Measurements from ENCODE around the gene OR2W3.

The OR2W3 gene

DNA sequence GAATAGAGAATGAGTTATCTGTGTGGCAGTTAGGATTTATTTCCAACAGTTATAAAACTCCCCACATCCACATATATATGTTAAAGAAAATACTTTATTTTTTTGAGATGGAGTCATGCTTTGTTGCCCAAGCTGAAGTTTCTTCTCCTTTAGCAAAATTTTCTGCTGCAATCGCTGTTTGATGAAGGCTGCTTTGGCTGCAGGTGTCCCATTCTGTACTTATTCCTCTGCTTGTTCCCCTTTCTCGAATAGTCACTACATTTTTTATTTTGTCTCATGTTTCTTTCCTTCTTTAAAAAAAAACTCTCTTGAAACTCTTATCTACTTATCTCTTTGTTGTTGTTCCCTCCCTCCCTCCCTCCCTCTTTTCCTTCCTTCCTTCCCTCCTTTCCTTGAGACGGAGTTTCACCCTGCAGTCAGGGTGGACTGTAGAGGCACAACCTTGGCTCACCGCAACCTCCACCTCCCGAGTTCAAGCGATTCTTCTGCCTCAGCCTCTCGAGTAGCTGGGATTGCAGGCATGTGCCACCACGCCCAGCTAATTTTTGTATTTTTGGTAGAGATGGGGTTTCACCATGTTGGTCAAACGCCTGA, 10.6 kb downstream of the OR2W3 start:
- H3K4me3 ChIP-seq (replicated peaks; ENCODE audit: low read depth, low read length): no peak overlapping the region
- no peaks in the 10 kb centered on the region for H3K27me3 ChIP-seq (replicated peaks; ENCODE audit: control insufficient read depth, insufficient read depth, low read length)
- no peaks in the 10 kb centered on the region for H3K36me3 ChIP-seq (ENCODE audit: control insufficient read depth, insufficient read depth, low read length)
- TF ChIP-seq, protein P1, sequence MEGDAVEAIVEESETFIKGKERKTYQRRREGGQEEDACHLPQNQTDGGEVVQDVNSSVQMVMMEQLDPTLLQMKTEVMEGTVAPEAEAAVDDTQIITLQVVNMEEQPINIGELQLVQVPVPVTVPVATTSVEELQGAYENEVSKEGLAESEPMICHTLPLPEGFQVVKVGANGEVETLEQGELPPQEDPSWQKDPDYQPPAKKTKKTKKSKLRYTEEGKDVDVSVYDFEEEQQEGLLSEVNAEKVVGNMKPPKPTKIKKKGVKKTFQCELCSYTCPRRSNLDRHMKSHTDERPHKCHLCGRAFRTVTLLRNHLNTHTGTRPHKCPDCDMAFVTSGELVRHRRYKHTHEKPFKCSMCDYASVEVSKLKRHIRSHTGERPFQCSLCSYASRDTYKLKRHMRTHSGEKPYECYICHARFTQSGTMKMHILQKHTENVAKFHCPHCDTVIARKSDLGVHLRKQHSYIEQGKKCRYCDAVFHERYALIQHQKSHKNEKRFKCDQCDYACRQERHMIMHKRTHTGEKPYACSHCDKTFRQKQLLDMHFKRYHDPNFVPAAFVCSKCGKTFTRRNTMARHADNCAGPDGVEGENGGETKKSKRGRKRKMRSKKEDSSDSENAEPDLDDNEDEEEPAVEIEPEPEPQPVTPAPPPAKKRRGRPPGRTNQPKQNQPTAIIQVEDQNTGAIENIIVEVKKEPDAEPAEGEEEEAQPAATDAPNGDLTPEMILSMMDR (IDR thresholded peaks at IDR 0.05; ENCODE audit: insufficient read depth, low read length, poor library complexity, severe bottlenecking): no peak
- DNase-seq (ENCODE audit: extremely low read depth, insufficient read length): no peak

DNA sequence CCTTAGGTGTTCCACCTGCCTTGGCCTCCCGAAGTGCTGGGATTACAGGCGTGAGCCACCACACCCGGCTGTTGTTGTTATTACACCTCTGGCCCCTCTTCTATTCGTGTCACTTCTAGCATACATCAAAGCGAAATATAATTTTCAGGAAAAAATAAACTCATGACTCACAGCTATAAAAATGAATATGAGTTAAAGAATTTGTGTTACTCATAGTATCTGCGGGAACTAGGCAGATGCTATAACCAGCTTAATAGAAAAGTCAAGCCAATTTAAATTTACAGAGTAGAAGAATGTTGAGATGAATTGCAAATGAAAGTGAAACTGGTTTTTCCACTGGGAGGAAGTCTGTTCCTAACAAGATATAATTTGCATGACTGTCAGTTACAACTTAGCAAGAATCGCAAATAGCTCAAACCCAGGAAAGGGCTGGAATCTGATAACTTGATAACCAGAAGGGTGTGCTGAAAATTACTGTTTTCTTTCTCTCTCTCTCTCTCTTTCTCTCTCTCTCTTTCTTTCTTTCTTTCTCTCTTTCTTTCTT, 11.2 kb downstream of the OR2W3 start:
- no peaks in the 10 kb centered on the region for H3K36me3 ChIP-seq (ENCODE audit: control insufficient read depth, insufficient read depth, low read length)
- no peaks in the 10 kb centered on the region for H3K27me3 ChIP-seq (replicated peaks; ENCODE audit: control insufficient read depth, insufficient read depth, low read length)
- no peak for DNase-seq (ENCODE audit: extremely low read depth, insufficient read length)
- TF ChIP-seq, protein P1 (IDR thresholded peaks at IDR 0.05; ENCODE audit: insufficient read depth, low read length, poor library complexity, severe bottlenecking): no peak
- no peak overlapping the region for H3K4me3 ChIP-seq (replicated peaks; ENCODE audit: low read depth, low read length)

DNA sequence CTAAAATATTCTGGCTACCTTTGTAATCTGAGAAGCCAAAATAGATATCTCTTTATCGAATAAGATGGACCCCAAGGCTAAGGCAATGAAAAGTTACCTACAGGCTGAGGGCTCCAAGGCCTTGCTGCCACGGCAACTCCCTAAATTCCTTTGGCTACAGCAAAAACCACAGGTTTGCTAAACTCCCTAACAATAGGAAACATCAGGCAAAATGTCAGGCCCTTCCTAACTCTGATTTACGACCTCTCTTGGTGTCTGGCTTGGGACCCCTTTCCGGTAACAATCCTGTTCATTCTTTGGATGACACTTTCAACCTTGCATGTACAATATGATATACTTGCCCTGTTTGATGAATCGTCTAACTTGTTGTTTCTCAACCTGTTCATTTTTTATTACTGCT, 13.4 kb downstream of the OR2W3 start:
- TF ChIP-seq, protein P1 (IDR thresholded peaks at IDR 0.05; ENCODE audit: insufficient read depth, low read length, poor library complexity, severe bottlenecking): no peak

DNA sequence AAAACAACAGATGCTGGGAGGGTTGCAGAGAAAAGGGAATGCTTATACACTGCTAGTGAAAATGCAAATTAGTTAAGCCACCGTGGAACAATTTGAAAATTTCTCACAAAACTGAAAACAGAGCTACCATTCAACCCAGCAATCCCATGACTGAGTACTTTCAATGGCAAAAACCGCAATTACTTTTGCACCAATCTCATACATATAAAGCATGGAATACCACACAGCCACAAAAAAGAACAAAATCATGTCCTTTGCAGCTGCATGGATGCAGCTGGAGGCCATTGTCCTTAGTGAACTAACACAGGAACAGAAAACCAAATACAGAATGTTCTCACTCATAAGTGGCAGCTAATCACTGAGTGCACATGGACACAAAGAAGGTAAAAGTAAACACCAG, 18.4 kb downstream of the OR2W3 start:
- Histone ChIP-seq H3K27me3 (replicated peaks; ENCODE audit: control insufficient read depth, insufficient read depth, low read length) (no peaks in the 10 kb centered on the region), H3K36me3 (ENCODE audit: control insufficient read depth, insufficient read depth, low read length) (no peaks in the 10 kb centered on the region)
- TF ChIP-seq, protein P1 (IDR thresholded peaks at IDR 0.05; ENCODE audit: insufficient read depth, low read length, poor library complexity, severe bottlenecking): no peak

More for the DNA sequence above, 13.4 kb downstream of the OR2W3 start:
- DNase-seq (ENCODE audit: extremely low read depth, insufficient read length): no peak
- H3K27me3 ChIP-seq (replicated peaks; ENCODE audit: control insufficient read depth, insufficient read depth, low read length): no peaks in the 10 kb centered on the region
- no peak overlapping the region for H3K4me3 ChIP-seq (replicated peaks; ENCODE audit: low read depth, low read length)
- H3K36me3 ChIP-seq (ENCODE audit: control insufficient read depth, insufficient read depth, low read length): no peaks in the 10 kb centered on the region

DNA sequence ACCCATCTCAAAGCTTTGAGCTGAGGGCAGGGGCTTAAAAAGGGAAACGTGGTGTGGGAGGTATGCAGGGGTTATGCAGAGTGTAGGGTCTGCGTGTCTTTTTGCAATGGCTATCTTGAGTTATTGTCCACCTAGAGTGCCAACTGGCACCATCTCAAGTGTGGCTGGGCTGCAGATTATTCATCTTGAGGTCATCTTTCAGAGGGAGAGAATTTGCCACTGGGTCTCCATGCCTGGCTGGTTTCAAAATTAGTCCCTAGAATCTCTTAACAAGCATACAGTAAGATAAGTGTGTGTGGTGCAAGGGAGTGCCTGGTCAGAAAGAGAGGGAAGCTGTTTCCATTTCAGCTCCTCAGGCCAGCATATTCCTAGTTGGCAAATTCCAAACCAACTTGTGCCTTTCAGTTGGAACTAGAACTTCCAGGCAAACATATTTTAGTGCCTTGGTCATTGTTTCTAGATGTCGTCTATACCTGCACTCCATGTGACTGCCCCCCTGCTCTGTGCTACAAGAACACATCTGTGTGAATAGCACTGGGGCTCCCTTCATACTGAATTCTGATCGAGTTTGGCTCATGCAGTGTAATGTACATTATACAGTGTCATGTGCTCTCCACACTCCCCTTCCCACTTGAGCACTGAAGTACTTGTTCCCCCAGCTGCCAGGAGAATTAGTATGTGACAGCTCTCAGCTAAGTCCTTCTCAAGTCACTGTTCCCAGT, 19.7 kb downstream of the OR2W3 start:
- H3K27me3 ChIP-seq (replicated peaks; ENCODE audit: control insufficient read depth, insufficient read depth, low read length): no peaks in the 10 kb centered on the region
- H3K36me3 ChIP-seq (ENCODE audit: control insufficient read depth, insufficient read depth, low read length): no peaks in the 10 kb centered on the region
- no peak overlapping the region for H3K4me3 ChIP-seq (replicated peaks; ENCODE audit: low read depth, low read length)
- no peak for DNase-seq (ENCODE audit: extremely low read depth, insufficient read length)
- TF ChIP-seq, protein P1 (IDR thresholded peaks at IDR 0.05; ENCODE audit: insufficient read depth, low read length, poor library complexity, severe bottlenecking): no peak

More for the DNA sequence above, 18.4 kb downstream of the OR2W3 start:
- H3K4me3 ChIP-seq (replicated peaks; ENCODE audit: low read depth, low read length): no peak overlapping the region
- DNase-seq (ENCODE audit: extremely low read depth, insufficient read length): no peak

Measured in GM06990 (cell line).